ENCODE data around the gene STING1.
"Not testable (repeated sequence)": the region's sequence is repeated elsewhere in the genome, so short reads cannot be mapped to it uniquely, and the experiment has no call there.

Gene STING1

GRCh38 chr5:139446956-139447779, 35.4 kb downstream of the STING1 start:
- no peak overlapping the region for H3K4me3 ChIP-seq (ENCODE audit: low read length)
- H3K9ac ChIP-seq (ENCODE audit: low read depth, low read length): no peak overlapping the region
- H3K36me3 ChIP-seq (ENCODE audit: insufficient read depth, low read length): no peaks in the 10 kb centered on the region
- WGBS: 93% methylated on average over 5 of the region's 5 CpGs
- no peaks in the 10 kb centered on the region for H3K9me3 ChIP-seq (ENCODE audit: insufficient read depth, low read depth, low read length)
- no peak overlapping the region for H3K27ac ChIP-seq (ENCODE audit: low read depth, low read length)
- H3K4me1 ChIP-seq (ENCODE audit: insufficient read depth, low read length): no peaks in the 10 kb centered on the region; the same call in 1 of the 2 replicates
- H3K27me3 ChIP-seq (ENCODE audit: insufficient read depth, low read length): no peaks in the 10 kb centered on the region

DNA sequence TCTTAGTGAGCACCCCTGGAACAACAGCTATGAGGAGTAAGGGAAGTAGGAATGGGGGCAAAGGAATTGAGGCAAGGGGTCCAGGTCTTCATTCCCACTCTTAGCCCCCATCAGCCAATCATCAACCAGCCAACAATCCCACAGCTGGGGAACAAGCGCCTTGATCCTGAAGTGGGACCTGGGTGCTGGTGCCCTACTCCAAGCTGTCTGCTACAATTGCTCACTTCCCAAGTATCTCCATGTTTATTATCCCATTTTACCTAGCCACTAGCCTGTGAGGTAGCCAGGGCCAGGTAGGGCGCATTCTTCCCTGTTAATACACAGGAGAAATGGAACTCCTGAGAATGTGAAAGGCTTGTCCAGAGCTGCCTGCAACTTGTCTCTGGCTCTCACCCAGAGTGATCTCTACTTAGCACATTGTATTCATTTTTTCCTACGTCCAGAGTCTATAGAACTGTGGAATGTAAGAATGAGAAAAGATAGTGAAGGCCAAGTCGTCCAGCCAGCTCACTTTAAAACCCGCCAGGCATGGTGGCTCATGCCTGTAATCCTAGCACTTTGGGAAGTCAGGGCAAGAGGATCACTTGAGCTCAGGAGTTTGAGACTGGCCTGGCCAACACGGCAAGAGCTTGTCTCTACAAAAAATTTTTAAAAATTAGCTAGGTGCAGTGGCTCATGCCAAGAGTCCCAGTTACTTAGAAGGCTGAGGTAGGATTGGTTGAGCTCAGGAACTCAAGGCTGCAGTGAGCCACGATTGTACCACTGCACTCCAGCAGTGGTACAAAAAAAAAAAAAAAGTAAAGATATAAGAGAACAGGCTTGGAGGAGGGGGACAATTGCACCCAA, 37.0 kb downstream of the STING1 start:
- no peak overlapping the region for H3K4me3 ChIP-seq (ENCODE audit: low read length)
- no peaks in the 10 kb centered on the region for H3K9me3 ChIP-seq (ENCODE audit: insufficient read depth, low read depth, low read length)
- no peaks in the 10 kb centered on the region for H3K27me3 ChIP-seq (ENCODE audit: insufficient read depth, low read length)
- no peak overlapping the region for H3K27ac ChIP-seq (ENCODE audit: low read depth, low read length)
- H3K4me1 ChIP-seq (ENCODE audit: insufficient read depth, low read length): no peaks in the 10 kb centered on the region; the same call in 1 of the 2 replicates
- H3K36me3 ChIP-seq (ENCODE audit: insufficient read depth, low read length): no peaks in the 10 kb centered on the region
- H3K9ac ChIP-seq (ENCODE audit: low read depth, low read length): no peak overlapping the region
- 78% methylated on average over 7 of the region's 7 CpGs for WGBS

- H3K4me3 ChIP-seq (ENCODE audit: low read length): no peak overlapping the region
- no peaks in the 10 kb centered on the region for H3K9me3 ChIP-seq (ENCODE audit: insufficient read depth, low read depth, low read length)
- H3K36me3 ChIP-seq (ENCODE audit: insufficient read depth, low read length): no peaks in the 10 kb centered on the region
- no peak overlapping the region for H3K27ac ChIP-seq (ENCODE audit: low read depth, low read length)
- no peaks in the 10 kb centered on the region for H3K27me3 ChIP-seq (ENCODE audit: insufficient read depth, low read length)
- H3K4me1 ChIP-seq (ENCODE audit: insufficient read depth, low read length): no peaks in the 10 kb centered on the region; the same call in 1 of the 2 replicates
- no peak overlapping the region for H3K9ac ChIP-seq (ENCODE audit: low read depth, low read length)
- 77% methylated on average over 4 of the region's 4 CpGs for WGBS
These were observed 38.6 kb downstream of the STING1 start for GRCh38 chr5:139443831-139444453.

DNA sequence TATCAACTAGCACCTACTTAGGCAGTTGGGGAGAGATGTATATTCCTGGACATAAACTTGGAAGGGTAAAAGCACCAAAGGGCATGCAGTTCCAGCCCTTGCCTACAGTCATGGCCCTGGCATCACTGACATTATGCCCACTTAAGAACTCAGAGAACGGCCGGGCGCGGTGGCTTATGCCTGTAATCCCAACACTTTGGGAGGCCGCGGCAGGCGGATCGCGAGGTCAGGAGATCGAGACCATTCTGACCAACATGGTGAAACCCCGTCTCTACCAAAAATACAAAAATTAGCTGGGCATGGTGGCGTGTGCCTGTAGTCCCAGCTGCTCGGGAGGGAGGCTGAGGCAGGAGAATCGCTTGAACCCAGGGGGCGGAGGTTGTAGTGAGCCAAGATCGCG, 42.1 kb downstream of the STING1 start:
- not testable (repeated sequence) for H3K9ac ChIP-seq (ENCODE audit: low read depth, low read length)
- WGBS: 98% methylated on average over 17 of the region's 17 CpGs

GRCh38 chr5:139439013-139439903, 43.3 kb downstream of the STING1 start, which contains the start of gene DNAJC18:
DNAJC18 (minus strand) TSS chr5:139439525; CDS start chr5:139439445, 80 bp downstream.
- peaks cover 24% of the 10 kb centered on the region for H3K36me3 ChIP-seq (ENCODE audit: insufficient read depth, low read length)
- H3K9me3 ChIP-seq (ENCODE audit: insufficient read depth, low read depth, low read length): no peaks in the 10 kb centered on the region
- H3K9ac ChIP-seq (ENCODE audit: low read depth, low read length): peak within 1 kb of the TSS; percentile 86
- peak within 1 kb of the TSS; percentile 90; the same call in 1 of the 2 replicates for H3K27ac ChIP-seq (ENCODE audit: low read depth, low read length)
- H3K4me1 ChIP-seq (ENCODE audit: insufficient read depth, low read length): peaks cover 3% of the 10 kb centered on the region
- no peaks in the 10 kb centered on the region for H3K27me3 ChIP-seq (ENCODE audit: insufficient read depth, low read length)
- peak within 1 kb of the TSS; percentile 85 for H3K4me3 ChIP-seq (ENCODE audit: low read length)
- WGBS: 4% methylated on average over 49 of the region's 49 CpGs

More for the DNA sequence above, 42.1 kb downstream of the STING1 start:
- not testable (repeated sequence) for H3K4me1 ChIP-seq (ENCODE audit: insufficient read depth, low read length); H3K27ac ChIP-seq (ENCODE audit: low read depth, low read length); H3K27me3 ChIP-seq (ENCODE audit: insufficient read depth, low read length); H3K9me3 ChIP-seq (ENCODE audit: insufficient read depth, low read depth, low read length); H3K4me3 ChIP-seq (ENCODE audit: low read length)
- H3K36me3 ChIP-seq (ENCODE audit: insufficient read depth, low read length): peaks cover 15% of the 10 kb centered on the region

GRCh38 chr5:139438707-139439012, 43.9 kb downstream of the STING1 start:
- peak overlapping the region; percentile 85 for H3K4me3 ChIP-seq (ENCODE audit: low read length)
- H3K27ac ChIP-seq (ENCODE audit: low read depth, low read length): no peak overlapping the region
- whole genome bisulfite sequencing: 40% methylated on average over 8 of the region's 8 CpGs
- H3K9ac ChIP-seq (ENCODE audit: low read depth, low read length): 0 out of 2 replicates have a peak overlapping the region, but pooled peaks have one; percentile 7
- no peaks in the 10 kb centered on the region for H3K9me3 ChIP-seq (ENCODE audit: insufficient read depth, low read depth, low read length)
- H3K27me3 ChIP-seq (ENCODE audit: insufficient read depth, low read length): no peaks in the 10 kb centered on the region
- peaks cover 3% of the 10 kb centered on the region for H3K4me1 ChIP-seq (ENCODE audit: insufficient read depth, low read length)
- peaks cover 30% of the 10 kb centered on the region for H3K36me3 ChIP-seq (ENCODE audit: insufficient read depth, low read length)

DNA sequence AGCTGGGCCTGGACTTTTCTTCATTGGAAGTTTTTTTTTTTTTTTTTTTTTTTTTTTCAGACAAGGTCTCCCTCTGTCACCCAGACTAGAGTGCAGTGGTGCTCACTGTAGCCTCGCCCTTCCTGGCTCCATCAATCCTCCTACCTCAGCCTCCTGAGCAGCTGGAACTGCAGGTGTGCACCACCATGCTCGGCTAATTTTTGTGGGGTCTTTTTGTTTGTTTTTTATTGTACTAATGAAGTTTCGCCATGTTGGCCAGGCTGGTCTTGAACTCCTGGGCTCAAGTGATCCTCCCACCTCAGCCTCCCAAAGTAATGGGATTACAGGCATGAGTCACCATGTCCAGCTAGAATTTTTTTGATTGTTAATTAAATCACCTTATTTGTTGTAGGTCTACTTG, 46.9 kb downstream of the STING1 start:
- Histone ChIP-seq H3K27ac (ENCODE audit: low read depth, low read length) (no peak overlapping the region), H3K27me3 (ENCODE audit: insufficient read depth, low read length) (no peaks in the 10 kb centered on the region), H3K9ac (ENCODE audit: low read depth, low read length) (no peak overlapping the region), H3K9me3 (ENCODE audit: insufficient read depth, low read depth, low read length) (no peaks in the 10 kb centered on the region), H3K36me3 (ENCODE audit: insufficient read depth, low read length) (peaks cover 44% of the 10 kb centered on the region), H3K4me1 (ENCODE audit: insufficient read depth, low read length) (peaks cover 3% of the 10 kb centered on the region), H3K4me3 (ENCODE audit: low read length) (no peak overlapping the region)
- 93% methylated on average over 2 of the region's 3 CpGs for WGBS

GRCh38 chr5:139431706-139432105, 50.9 kb downstream of the STING1 start:
- Histone ChIP-seq H3K27me3 (ENCODE audit: insufficient read depth, low read length) (no peaks in the 10 kb centered on the region), H3K27ac (ENCODE audit: low read depth, low read length) (no peak overlapping the region), H3K4me3 (ENCODE audit: low read length) (no peak overlapping the region), H3K9ac (ENCODE audit: low read depth, low read length) (no peak overlapping the region), H3K4me1 (ENCODE audit: insufficient read depth, low read length) (no peaks in the 10 kb centered on the region), H3K36me3 (ENCODE audit: insufficient read depth, low read length) (peaks cover 61% of the 10 kb centered on the region), H3K9me3 (ENCODE audit: insufficient read depth, low read depth, low read length) (no peaks in the 10 kb centered on the region)
- WGBS: no CpG with 5 or more reads among the region's 1 CpG

DNA sequence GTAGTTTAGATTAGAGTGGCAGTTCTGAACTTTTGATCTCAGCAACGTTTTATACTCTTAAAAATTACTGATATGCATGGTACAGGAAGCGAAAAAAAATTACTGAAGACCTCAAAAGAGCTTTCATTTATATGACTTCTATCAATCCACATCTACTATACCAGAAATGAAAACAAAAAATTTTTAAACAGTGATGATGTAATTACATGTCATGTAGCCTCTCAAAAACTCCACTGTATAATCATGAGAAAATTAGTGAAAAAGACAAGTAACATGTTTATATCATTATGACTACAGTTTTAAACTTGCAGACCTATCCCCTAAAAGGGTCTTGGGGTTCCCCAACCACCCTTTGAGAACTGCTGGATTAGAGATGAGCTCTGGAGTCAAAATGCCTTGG, 52.5 kb downstream of the STING1 start:
- Histone ChIP-seq H3K27me3 (ENCODE audit: insufficient read depth, low read length) (no peaks in the 10 kb centered on the region), H3K36me3 (ENCODE audit: insufficient read depth, low read length) (peaks cover 63% of the 10 kb centered on the region), H3K9ac (ENCODE audit: low read depth, low read length) (no peak overlapping the region), H3K9me3 (ENCODE audit: insufficient read depth, low read depth, low read length) (no peaks in the 10 kb centered on the region), H3K4me1 (ENCODE audit: insufficient read depth, low read length) (no peaks in the 10 kb centered on the region), H3K27ac (ENCODE audit: low read depth, low read length) (no peak overlapping the region), H3K4me3 (ENCODE audit: low read length) (no peak overlapping the region)
- no CpG with 5 or more reads among the region's 2 CpGs for WGBS

DNA sequence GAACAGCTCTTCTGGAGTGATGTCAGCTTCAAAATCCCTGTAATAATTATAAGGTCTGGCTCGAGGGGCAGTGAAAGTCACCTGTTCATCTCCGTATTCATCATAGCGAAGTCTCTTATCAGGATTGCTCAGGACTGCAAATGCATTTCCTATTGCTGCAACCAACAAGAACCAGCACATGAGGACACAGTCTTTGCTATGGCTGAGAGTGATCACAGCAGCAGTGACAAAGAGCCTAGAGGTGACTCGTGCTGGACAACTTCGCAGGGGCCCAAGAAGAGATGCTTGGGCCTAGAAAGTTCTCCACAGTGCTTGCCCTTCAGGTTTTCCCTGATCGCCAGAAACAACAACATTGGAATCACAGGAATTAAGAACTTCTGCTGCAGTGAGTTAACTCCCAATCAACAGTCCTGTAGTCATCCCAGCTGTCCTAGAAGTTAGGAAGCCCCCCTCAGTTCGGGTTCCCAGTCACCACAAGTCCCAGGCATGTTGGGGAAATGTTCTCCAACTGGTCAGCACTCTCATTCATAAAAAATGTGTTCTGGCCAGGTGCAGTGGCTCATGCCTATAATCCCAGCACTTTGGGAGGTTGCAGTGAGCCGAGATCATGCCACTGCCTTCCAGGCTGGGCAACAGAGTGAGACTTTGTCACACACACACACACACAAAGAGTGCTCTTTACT, 56.2 kb downstream of the STING1 start:
- no peak overlapping the region for H3K9ac ChIP-seq (ENCODE audit: low read depth, low read length)
- no peaks in the 10 kb centered on the region for H3K27me3 ChIP-seq (ENCODE audit: insufficient read depth, low read length)
- peaks cover 62% of the 10 kb centered on the region for H3K36me3 ChIP-seq (ENCODE audit: insufficient read depth, low read length)
- no peak overlapping the region for H3K4me3 ChIP-seq (ENCODE audit: low read length)
- no peaks in the 10 kb centered on the region for H3K4me1 ChIP-seq (ENCODE audit: insufficient read depth, low read length)
- 93% methylated on average over 8 of the region's 8 CpGs for WGBS
- no peaks in the 10 kb centered on the region for H3K9me3 ChIP-seq (ENCODE audit: insufficient read depth, low read depth, low read length)
- no peak overlapping the region for H3K27ac ChIP-seq (ENCODE audit: low read depth, low read length)

All from HUES64 (cell line).